Activated B cell treated with CpG ODN at 0.5 μM for 24 hours (primary cell): ENCODE data around the gene ZSWIM6. TPM values are rescaled to one million over a fixed set of nuclear protein-coding genes. Genes with fewer than 3 reads are reported as not detected.

ENCODE experiments used
- ATAC-seq: fragments of 200-7000 bp; cut with Tn5 transposase; one replicate; pipeline ENCODE4 v1.10.0; 2021; ENCODE audit warnings: low read depth, mild to moderate bottlenecking, moderate library complexity
- CTCF ChIA-PET: fragments of 350-600 bp; sonication (Branson Sonifier 250); formaldehyde crosslinking; loops from one replicate; lab custom pipeline; 2021; ENCODE audit warnings: antibody characterized with exemption; lab: Charles Lee
- POLR2A ChIA-PET: fragments of 350-600 bp; sonication (Branson Sonifier 250); formaldehyde crosslinking; loops from one replicate; lab custom pipeline; 2021; ENCODE audit warnings: antibody characterized with exemption; lab: Charles Lee
- DNase-seq: peaks from one replicate; pipeline ENCODE4 v3.0.0; 2022
- H3K27ac Mint-ChIP-seq: one replicate; pipeline ENCODE4 v1.8.0; 2020; ENCODE audit warnings: mixed read lengths
- H3K27me3 Mint-ChIP-seq: one replicate; pipeline ENCODE4 v1.8.0; 2021; ENCODE audit warnings: mixed read lengths
- H3K36me3 Mint-ChIP-seq: one replicate; pipeline ENCODE4 v1.8.0; 2021; ENCODE audit warnings: low read depth, mixed read lengths
- H3K4me1 Mint-ChIP-seq: one replicate; pipeline ENCODE4 v1.8.0; 2021; ENCODE audit warnings: mixed read lengths
- H3K4me3 Mint-ChIP-seq: one replicate; pipeline ENCODE4 v1.8.0; 2020; ENCODE audit warnings: mild to moderate bottlenecking, mixed read lengths
- H3K9me3 Mint-ChIP-seq: one replicate; pipeline ENCODE4 v1.8.0; 2020; ENCODE audit warnings: mixed read lengths
- intact Hi-C: fragments of 100-400 bp; cut with micrococcal nuclease; formaldehyde crosslinking; loops from one replicate; pipeline ENCODE4 v1.15.1; 2024
- total RNA-seq: library from RNA; stranded (reverse); gene quantifications from 2 replicates; pipeline ENCODE4 v1.2.3, GENCODE V29; 2022
- TF ChIP-seq, protein P1 (sequence below): fragments of 200-600 bp; IDR thresholded peaks from one replicate; pipeline ENCODE4 v1.8.0; 2022; ENCODE audit warnings: antibody characterized with exemption, mild to moderate bottlenecking

The ZSWIM6 gene
- total RNA-seq, 1 donor from 2014 or later = 8.5 TPM

GRCh38 chr5:61468483-61468865, 136.4 kb downstream of the ZSWIM6 start:
- H3K27ac Mint-ChIP-seq = no peak overlapping the region
- ChIA-PET POLR2A (no interaction called here), CTCF (no interaction called here)
- peaks cover 21% of the 10 kb centered on the region for H3K4me1 Mint-ChIP-seq
- peaks cover 10% of the 10 kb centered on the region for H3K36me3 Mint-ChIP-seq
- ATAC-seq (no peak), DNase-seq (no peak)
- no peaks in the 10 kb centered on the region for H3K9me3 Mint-ChIP-seq
- intact Hi-C loops = no loop called here
- no peak overlapping the region for H3K4me3 Mint-ChIP-seq
- no peaks in the 10 kb centered on the region for H3K27me3 Mint-ChIP-seq
- TF ChIP-seq, protein P1, sequence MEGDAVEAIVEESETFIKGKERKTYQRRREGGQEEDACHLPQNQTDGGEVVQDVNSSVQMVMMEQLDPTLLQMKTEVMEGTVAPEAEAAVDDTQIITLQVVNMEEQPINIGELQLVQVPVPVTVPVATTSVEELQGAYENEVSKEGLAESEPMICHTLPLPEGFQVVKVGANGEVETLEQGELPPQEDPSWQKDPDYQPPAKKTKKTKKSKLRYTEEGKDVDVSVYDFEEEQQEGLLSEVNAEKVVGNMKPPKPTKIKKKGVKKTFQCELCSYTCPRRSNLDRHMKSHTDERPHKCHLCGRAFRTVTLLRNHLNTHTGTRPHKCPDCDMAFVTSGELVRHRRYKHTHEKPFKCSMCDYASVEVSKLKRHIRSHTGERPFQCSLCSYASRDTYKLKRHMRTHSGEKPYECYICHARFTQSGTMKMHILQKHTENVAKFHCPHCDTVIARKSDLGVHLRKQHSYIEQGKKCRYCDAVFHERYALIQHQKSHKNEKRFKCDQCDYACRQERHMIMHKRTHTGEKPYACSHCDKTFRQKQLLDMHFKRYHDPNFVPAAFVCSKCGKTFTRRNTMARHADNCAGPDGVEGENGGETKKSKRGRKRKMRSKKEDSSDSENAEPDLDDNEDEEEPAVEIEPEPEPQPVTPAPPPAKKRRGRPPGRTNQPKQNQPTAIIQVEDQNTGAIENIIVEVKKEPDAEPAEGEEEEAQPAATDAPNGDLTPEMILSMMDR = no peak

GRCh38 chr5:61471352-61471751, 139.3 kb downstream of the ZSWIM6 start:
- H3K9me3 Mint-ChIP-seq = no peaks in the 10 kb centered on the region
- TF ChIP-seq, protein P1 = no peak
- CTCF ChIA-PET = no interaction called here
- H3K36me3 Mint-ChIP-seq = peaks cover 20% of the 10 kb centered on the region
- peaks cover 10% of the 10 kb centered on the region for H3K4me1 Mint-ChIP-seq
- intact Hi-C loops = no loop called here
- H3K27ac Mint-ChIP-seq = no peak overlapping the region
- POLR2A ChIA-PET = no interaction called here
- no peaks in the 10 kb centered on the region for H3K27me3 Mint-ChIP-seq
- H3K4me3 Mint-ChIP-seq = no peak overlapping the region
- DNase-seq = no peak
- ATAC-seq = no peak

GRCh38 chr5:61472172-61472958, 140.3 kb downstream of the ZSWIM6 start:
- intact Hi-C loops = no loop called here
- H3K4me3 Mint-ChIP-seq = no peak overlapping the region
- ATAC-seq (no peak), DNase-seq (no peak)
- ChIA-PET POLR2A (no interaction called here), CTCF (no interaction called here)
- peaks cover 22% of the 10 kb centered on the region for H3K36me3 Mint-ChIP-seq
- H3K27me3 Mint-ChIP-seq = no peaks in the 10 kb centered on the region
- no peak overlapping the region for H3K27ac Mint-ChIP-seq
- TF ChIP-seq, protein P1 = no peak
- H3K4me1 Mint-ChIP-seq = peaks cover 10% of the 10 kb centered on the region
- H3K9me3 Mint-ChIP-seq = no peaks in the 10 kb centered on the region

GRCh38 chr5:61474746-61475145, 142.7 kb downstream of the ZSWIM6 start:
- ATAC-seq = no peak
- Mint-ChIP-seq H3K4me1 (peaks cover 6% of the 10 kb centered on the region), H3K36me3 (peaks cover 32% of the 10 kb centered on the region), H3K9me3 (no peaks in the 10 kb centered on the region), H3K4me3 (no peak overlapping the region), H3K27ac (no peak overlapping the region), H3K27me3 (no peaks in the 10 kb centered on the region)
- ChIA-PET CTCF (no interaction called here), POLR2A (no interaction called here)
- intact Hi-C loops = no loop called here
- DNase-seq = no peak
- TF ChIP-seq, protein P1 = no peak

DNA sequence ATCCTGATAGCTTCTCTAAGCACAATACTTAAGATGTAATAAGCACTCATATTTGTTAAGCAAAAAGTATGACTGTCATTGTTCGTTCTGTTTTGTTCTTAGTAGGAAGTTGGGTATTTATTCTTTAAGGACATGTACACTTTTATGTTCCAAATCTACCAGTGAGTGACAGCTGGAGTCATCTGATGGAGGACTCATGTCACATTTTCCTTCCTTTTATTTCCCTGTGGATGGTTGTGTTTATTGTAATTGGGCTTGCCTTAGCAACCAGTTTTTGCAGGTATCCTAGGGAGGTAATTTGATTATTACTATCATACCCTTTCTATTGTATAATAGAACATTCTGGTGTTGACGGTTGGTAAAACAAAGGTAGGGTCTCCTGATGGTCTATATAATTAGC, 145.7 kb downstream of the ZSWIM6 start:
- Mint-ChIP-seq H3K27ac (no peak overlapping the region), H3K9me3 (no peaks in the 10 kb centered on the region), H3K4me3 (no peak overlapping the region), H3K27me3 (no peaks in the 10 kb centered on the region), H3K36me3 (peaks cover 25% of the 10 kb centered on the region), H3K4me1 (peaks cover 3% of the 10 kb centered on the region)
- CTCF ChIA-PET = no interaction called here
- DNase-seq = no peak
- TF ChIP-seq, protein P1 = no peak
- POLR2A ChIA-PET = no interaction called here
- intact Hi-C loops = no loop called here
- ATAC-seq = no peak
